GM18517 (cell line): ENCODE data around the gene DCAKD.

Experiments
- ATAC-seq: cut with Tn5 transposase; IDR thresholded peaks from one replicate; pipeline ENCODE4 v1.9.1; 2021; ENCODE audit warnings: mild to moderate bottlenecking, moderate library complexity; ENCODE audit not compliant: unreplicated experiment

The DCAKD gene

DNA sequence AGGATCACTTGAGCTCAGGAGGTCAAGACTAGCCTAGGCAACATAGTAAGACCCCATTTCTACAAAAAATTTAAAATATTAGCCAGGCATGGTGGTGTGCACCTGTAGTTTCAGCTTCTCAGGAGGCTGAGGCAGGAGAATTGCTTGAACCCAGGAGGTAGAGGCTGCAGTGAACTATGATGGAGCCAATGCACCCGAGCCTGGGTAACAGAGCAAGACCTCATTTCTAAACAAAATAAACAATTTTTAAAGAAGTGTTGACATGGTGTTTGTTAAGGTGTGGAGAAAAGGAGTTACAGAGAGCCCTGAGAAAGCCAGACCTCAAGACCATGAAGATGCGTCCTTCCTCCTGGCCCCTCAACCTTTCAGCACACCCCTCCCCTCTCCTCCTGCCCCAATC, 45.7 kb downstream of the DCAKD start:
- ATAC-seq: no peak

DNA sequence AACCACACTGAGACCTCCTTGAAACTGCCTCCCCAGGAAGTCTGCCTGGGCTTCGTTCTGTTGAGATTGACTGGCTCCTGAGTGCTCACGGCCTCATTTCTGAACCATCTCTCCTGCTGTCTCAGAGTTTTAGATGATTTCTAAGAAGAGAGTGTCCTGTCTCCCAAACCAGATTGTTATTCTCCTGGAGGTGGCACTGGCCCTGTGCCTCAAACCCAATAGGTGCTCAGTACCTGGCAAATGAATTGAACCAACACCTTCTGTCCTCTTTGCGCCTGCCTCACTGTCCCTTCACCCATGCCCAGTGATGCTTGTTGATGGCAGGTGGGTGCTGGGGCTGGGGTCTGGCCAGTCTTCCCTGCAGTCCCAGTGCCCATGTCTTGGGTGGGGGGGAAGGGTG, 47.0 kb downstream of the DCAKD start:
- ATAC-seq: no peak

DNA sequence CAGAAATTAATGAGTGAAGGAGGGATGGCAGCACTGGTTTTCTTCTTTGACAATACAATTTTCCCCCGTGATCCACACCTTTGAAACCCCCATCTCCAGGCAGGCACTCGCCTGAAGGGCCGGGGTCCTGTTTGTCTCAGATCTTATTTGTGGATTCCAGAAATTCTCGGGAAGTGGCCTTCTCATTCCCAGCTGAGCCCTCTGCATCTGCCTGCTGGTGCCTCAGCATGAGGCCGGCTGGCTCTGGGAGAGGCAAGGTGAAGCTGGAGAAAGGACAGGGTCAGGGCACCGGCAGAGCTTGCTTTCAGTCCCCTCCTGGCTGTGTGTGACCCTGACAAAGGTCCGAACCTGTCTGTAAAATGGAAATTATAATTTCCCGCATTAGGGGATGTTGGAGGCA, 47.6 kb downstream of the DCAKD start:
- ATAC-seq: no peak

- no peak for ATAC-seq
Measured at GRCh38 chr17:45001310-45001709, 50.1 kb downstream of the DCAKD start.

GRCh38 chr17:44999433-44999832, 52.0 kb downstream of the DCAKD start:
- no peak for ATAC-seq

DNA sequence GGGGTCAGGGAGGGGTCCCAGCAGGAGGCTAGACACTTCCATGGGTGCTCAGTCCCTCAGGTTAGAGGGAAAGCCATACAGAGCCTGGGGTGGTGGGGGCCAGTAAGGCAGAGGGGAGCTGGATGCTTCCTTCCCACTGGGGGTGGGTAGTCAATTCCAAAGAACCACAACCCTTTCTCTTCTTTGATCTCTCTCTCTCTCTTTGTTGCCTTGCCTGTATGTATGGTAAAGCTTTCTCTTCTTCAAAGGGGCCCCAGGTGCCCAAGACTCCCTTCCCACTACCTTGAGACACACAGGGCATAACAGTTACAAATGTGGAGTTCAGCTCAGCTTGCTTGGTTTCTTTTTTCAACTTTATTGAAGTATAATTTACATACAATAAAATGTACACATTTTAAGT, 52.8 kb downstream of the DCAKD start:
- ATAC-seq: no peak

DNA sequence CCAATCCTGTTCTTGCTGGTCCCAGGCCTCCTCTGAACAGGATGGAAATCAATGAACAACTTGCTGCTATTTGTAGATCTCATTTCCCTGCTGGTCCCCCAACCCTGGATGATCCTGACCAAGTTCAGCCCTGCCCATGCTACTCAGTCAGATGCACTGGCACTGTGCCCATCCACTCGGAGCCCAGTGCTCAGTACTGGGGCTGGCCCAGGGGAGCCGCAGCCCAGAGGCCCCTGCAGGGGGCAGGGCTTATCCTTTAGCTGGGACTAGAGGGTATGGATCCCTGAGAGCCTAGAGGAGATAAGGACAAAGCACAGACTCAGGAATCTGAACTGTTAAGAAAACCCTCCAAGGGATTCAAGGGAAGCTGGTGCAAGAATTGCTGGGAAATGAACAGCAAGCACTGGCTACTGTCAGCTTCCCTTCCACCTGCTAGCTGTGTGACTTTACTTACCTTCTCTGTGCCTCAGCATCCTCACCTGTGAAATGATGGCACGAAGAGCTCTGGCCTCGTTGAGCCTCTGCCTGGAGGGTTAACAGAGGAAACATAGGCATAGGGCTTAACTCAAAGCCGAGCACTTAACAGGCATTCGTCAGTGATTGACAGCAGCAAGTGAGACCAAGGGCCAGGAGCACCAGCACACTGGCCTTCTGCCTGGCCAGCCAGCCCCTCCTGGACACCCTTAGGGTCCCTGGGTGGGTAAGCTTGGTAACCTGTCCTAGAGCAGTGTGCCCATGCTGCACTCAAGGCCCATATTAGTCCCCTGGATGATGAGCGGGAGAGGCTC, 53.5 kb downstream of the DCAKD start:
- no peak for ATAC-seq

DNA sequence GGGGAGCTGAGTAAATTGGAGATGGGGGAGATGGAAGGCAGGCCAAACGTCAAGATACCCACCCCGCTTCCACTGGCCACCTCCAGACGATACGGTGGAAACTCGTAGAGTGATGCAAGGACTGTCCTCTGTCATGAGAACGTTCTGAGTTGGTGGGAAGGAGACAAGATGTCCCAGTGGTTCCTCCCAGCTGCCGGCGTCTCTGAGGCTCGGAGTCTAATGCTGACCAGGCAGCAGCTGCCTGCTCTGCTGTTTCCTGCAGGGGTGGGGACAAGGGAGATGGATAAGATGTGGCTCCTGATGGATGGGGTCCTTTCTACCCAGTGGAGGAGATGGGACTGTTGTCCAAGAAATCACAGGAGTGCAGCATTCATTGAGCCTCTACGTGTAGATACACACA, 55.1 kb downstream of the DCAKD start:
- ATAC-seq: no peak

DNA sequence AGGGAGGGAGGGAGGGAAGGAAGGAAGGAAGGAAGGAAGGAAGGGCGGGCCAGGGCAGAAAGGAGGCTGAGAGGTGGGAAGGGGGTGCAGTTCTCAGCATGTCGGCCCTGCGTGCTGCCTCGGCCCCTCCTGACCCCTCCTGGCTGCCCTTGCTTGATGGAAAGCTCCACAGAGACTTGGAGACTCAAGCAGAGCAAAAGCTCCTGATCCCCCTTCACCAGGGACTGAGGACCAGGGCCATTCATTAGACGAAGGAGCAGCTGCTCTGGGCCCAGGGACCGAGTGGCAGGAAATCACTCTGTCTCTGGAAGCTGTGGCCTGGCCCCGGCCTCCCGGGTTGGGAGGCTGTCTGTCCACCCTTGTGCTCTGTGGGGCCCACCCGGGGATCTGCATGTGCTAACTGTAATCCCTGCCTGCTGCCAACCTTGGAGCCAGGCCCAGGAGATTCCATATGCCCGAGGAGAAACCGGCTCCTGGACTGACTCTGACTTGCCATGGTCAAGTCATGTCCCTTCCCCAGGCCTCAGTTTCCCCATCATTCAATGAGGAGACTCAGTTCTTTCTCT, 55.9 kb downstream of the DCAKD start:
- ATAC-seq: no peak

GRCh38 chr17:44992242-44992939, 59.0 kb downstream of the DCAKD start:
- ATAC-seq: no peak

DNA sequence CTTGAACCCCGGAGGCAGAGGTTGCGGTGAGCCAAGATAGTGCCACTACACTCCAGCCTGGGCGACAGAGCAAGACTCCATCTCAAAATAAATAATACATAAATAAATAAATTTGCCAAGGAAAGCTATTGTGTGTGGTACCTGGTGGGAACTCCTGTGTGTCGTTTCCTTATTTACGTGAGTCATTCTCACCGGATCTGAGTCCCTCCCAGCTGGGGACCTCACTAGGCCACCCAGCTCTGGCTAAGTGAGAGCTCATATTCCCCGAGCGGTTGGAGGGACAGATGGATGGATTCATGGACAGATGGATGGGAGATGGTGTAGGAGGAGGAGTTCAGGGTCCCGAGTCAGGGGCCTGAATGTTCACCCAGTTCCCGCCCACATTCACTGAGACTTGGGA, 60.4 kb downstream of the DCAKD start:
- ATAC-seq: no peak

DNA sequence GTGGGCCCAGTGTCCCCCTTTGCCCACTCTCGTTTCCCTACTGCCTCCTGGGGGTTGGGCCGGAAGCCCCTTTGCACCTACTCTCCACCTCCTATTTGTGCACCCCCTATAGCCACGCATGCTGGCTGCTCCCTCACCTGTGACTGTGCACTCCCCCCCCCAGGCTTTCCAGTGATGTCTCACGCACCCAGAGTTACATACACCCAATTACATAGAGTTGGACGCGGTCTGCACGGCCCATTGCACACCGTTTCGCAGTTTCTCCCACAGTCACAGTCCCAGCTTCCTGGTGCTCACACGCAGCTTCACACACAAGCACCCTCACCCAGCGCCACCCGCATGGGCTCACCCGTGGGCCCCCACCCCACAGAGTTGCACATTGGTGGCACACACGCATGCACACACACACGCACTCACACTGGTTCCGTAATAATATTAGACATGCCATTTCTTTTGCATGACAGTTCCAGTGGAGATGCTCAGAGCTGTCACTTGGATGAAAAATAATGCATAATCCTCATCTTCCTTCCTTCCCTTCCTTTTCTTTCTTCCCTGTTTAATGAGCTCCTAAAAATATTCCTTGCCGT, 61.8 kb downstream of the DCAKD start:
- ATAC-seq: no peak

- no peak for ATAC-seq
Measured at GRCh38 chr17:44988044-44988942, 63.1 kb downstream of the DCAKD start.

- no peak for ATAC-seq
Measured at GRCh38 chr17:44983563-44983962, 67.9 kb downstream of the DCAKD start.

- ATAC-seq: no peak
Measured at GRCh38 chr17:44982113-44982702, 69.2 kb downstream of the DCAKD start.

DNA sequence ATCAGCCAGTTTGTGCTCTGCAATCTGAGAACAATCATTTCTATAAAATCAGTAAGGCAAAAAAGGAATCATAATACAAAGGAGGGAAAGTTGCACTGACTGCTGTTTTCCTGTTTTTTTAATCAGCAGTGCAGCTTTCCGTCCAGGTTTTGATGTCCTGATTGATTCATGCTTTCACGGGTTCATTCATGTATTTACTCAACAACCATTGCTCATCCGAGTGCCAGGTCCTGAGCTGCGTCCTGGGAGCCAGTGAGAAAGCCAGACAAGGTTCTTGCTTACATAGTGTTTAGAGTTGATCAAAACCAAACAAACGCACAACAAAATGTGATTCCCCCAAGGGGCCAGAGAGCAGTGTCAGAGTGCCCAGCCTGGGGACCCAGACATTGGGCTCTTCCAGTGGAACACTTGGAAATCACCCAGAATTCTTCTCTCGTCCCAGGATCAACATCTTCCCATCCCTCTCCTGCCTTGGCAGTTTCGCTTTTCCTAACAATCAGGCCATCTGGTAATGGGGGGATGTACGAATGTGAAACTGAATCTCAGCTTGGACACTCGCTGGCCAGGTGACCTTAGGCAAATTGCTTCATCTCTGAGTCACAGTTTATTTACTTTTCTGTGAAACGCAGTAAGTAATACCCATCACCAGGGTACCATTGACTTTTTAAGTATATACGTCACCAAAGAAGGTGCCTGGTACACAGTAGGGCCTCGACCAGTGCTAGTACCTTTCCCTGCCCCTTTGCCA, 70.0 kb downstream of the DCAKD start:
- ATAC-seq: no peak

GRCh38 chr17:44979426-44979995, 71.9 kb downstream of the DCAKD start:
- no peak for ATAC-seq

DNA sequence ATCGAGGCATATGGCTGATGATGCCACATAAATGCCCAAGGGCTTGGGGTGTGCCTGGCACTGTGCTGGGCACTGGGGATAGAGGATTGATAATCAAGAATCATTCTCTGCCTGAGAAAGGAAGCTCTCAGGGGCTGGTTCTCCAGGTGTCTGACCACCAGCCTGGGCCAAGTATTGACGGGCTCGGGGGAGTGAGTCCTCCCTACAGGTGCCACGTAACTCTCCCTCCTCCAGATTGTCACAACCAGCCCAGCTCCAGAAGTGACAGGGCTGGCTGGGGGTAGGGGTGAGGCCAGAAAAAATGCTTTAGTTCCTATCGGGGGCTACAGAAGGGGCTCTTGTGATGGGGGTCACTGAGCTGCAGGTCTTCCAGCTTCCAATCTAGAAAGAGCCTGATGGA, 72.6 kb downstream of the DCAKD start:
- no peak for ATAC-seq

GRCh38 chr17:44977814-44978550, 73.5 kb downstream of the DCAKD start:
- no peak for ATAC-seq
